HepG2 (cell line): ENCODE results near the gene ASXL1. TPM values are rescaled to one million over a fixed set of nuclear protein-coding genes. Genes with fewer than 3 reads are reported as not detected.

Experiments
- ARNT ChIP-seq: fragments of 450-650 bp; IDR thresholded peaks from 2 replicates; pipeline ENCODE4 v1.6.1; 2017
- BATF2 ChIP-seq: sonication (generic); formaldehyde crosslinking; IDR thresholded peaks from 2 replicates; pipeline ENCODE4 v1.8.0; 2022; ENCODE audit warnings: mild to moderate bottlenecking, missing genetic modification reagents, moderate library complexity
- CBX2 ChIP-seq, 2 experiments: fragments of 200-600 bp in 1 of 2; sonication (generic); formaldehyde crosslinking in 1 of 2; IDR thresholded peaks; 2 replicates each; pipeline versions ENCODE4 v1.7.0 to v1.8.1; 2018 to 2022; ENCODE audit warnings: low read depth in 2 of 2, low read length in 1 of 2, mild to moderate bottlenecking in 1 of 2, missing genetic modification reagents in 1 of 2
- GLMP ChIP-seq: sonication (generic); formaldehyde crosslinking; IDR thresholded peaks from 2 replicates; pipeline ENCODE4 v1.9.0; 2021; ENCODE audit warnings: missing genetic modification reagents, mild to moderate bottlenecking, borderline replicate concordance
- MED1 ChIP-seq: sonication (generic); formaldehyde crosslinking; IDR thresholded peaks from 2 replicates; pipeline ENCODE4 v1.4.0; 2020; ENCODE audit warnings: missing genetic modification reagents
- MED8 ChIP-seq: sonication (generic); formaldehyde crosslinking; IDR thresholded peaks from 2 replicates; pipeline ENCODE4 v1.8.1; 2023; ENCODE audit warnings: mild to moderate bottlenecking, missing genetic modification reagents; ENCODE audit not compliant: insufficient replicate concordance
- MIER3 ChIP-seq: IDR thresholded peaks from 2 replicates; pipeline ENCODE4 v1.6.1; 2016; ENCODE audit warnings: missing compliant biosample characterization, borderline replicate concordance
- MTA3 ChIP-seq: sonication (generic); formaldehyde crosslinking; IDR thresholded peaks from 2 replicates; pipeline ENCODE4 v1.4.0; 2020; ENCODE audit warnings: missing genetic modification reagents
- MXI1 ChIP-seq: IDR thresholded peaks from 3 replicates; pipeline ENCODE4 v1.6.1; 2012; ENCODE audit warnings: low read depth, low read length, inconsistent platforms, borderline replicate concordance
- NR2F6 ChIP-seq, 2 experiments: IDR thresholded peaks; 2 replicates each; pipeline ENCODE4 v1.6.1; 2016; ENCODE audit warnings: antibody characterized with exemption in 1 of 2, mild to moderate bottlenecking in 1 of 2
- PRDM4 ChIP-seq: sonication (generic); formaldehyde crosslinking; IDR thresholded peaks from 2 replicates; pipeline ENCODE4 v1.9.0; 2021; ENCODE audit warnings: missing genetic modification reagents, borderline replicate concordance
- TBX2 ChIP-seq: sonication (generic); formaldehyde crosslinking; IDR thresholded peaks from 2 replicates; pipeline ENCODE4 v1.5.0; 2020; ENCODE audit warnings: missing genetic modification reagents, mild to moderate bottlenecking, borderline replicate concordance
- ZFP37 ChIP-seq: sonication (generic); formaldehyde crosslinking; IDR thresholded peaks from 2 replicates; pipeline ENCODE4 v1.4.0; 2020; ENCODE audit warnings: missing genetic modification reagents, borderline replicate concordance
- ZNF230 ChIP-seq: sonication (generic); formaldehyde crosslinking; IDR thresholded peaks from 2 replicates; pipeline ENCODE4 v1.4.0; 2020; ENCODE audit warnings: mild to moderate bottlenecking, missing genetic modification reagents
- ZNF557 ChIP-seq: sonication (generic); formaldehyde crosslinking; IDR thresholded peaks from 2 replicates; pipeline ENCODE4 v1.4.0; 2020; ENCODE audit warnings: missing genetic modification reagents
- ZNF569 ChIP-seq: sonication (generic); formaldehyde crosslinking; IDR thresholded peaks from 2 replicates; pipeline ENCODE4 v1.5.0; 2020; ENCODE audit warnings: mild to moderate bottlenecking, missing genetic modification reagents, moderate library complexity, borderline replicate concordance
- ZNF577 ChIP-seq: sonication (generic); formaldehyde crosslinking; IDR thresholded peaks from 2 replicates; pipeline ENCODE4 v1.4.0; 2020; ENCODE audit warnings: mild to moderate bottlenecking, low read depth, missing genetic modification reagents, borderline replicate concordance
- ZNF792 ChIP-seq: IDR thresholded peaks from 2 replicates; pipeline ENCODE4 v1.6.1; 2016
- polyA plus RNA-seq, 8 experiments: library from polyadenylated mRNA; depleted of rRNA in 3 of 8; stranded (reverse) in 7 of 8; unstranded in 1 of 8; fragments of >200 nt; fragmentation: Illumina TruSeq in 4 of 8; extraction: Trizol in 4 of 8; gene quantifications; 2 replicates each; pipeline versions ENCODE4 v1.2.1 to v1.2.3, GENCODE V29; 2011 to 2016; ENCODE audit warnings: low read depth in 4 of 8, missing spikeins in 1 of 8, mixed read lengths in 1 of 8; ENCODE audit not compliant: insufficient read depth in 1 of 8
- total RNA-seq, 5 experiments: library from RNA; depleted of rRNA; stranded (reverse); fragments of >200 nt; fragmentation: Illumina TruSeq; extraction: Trizol; gene quantifications; 2 replicates each; pipeline ENCODE4 v1.2.3, GENCODE V29; 2016; ENCODE audit warnings: low read depth in 1 of 5
- TF ChIP-seq, protein P1 (sequence below): sonication (generic); formaldehyde crosslinking; IDR thresholded peaks from 2 replicates; pipeline ENCODE4 v1.4.0; 2020; ENCODE audit warnings: mild to moderate bottlenecking, missing genetic modification reagents
- TF ChIP-seq, protein P2 (sequence below): sonication (generic); formaldehyde crosslinking; IDR thresholded peaks from 2 replicates; pipeline ENCODE4 v1.4.0; 2020; ENCODE audit warnings: missing genetic modification reagents, mild to moderate bottlenecking, borderline replicate concordance
- TF ChIP-seq, protein P3 (sequence below): sonication (generic); formaldehyde crosslinking; IDR thresholded peaks from 2 replicates; pipeline ENCODE4 v1.5.1; 2020; ENCODE audit warnings: missing genetic modification reagents, mild to moderate bottlenecking, borderline replicate concordance

The ASXL1 gene
- total and polyA plus RNA-seq, 2 of the 13 experiments (the other 11 are each of a cell fraction or from before 2014, with no cell fraction given): 62.1 to 74.8 TPM

DNA sequence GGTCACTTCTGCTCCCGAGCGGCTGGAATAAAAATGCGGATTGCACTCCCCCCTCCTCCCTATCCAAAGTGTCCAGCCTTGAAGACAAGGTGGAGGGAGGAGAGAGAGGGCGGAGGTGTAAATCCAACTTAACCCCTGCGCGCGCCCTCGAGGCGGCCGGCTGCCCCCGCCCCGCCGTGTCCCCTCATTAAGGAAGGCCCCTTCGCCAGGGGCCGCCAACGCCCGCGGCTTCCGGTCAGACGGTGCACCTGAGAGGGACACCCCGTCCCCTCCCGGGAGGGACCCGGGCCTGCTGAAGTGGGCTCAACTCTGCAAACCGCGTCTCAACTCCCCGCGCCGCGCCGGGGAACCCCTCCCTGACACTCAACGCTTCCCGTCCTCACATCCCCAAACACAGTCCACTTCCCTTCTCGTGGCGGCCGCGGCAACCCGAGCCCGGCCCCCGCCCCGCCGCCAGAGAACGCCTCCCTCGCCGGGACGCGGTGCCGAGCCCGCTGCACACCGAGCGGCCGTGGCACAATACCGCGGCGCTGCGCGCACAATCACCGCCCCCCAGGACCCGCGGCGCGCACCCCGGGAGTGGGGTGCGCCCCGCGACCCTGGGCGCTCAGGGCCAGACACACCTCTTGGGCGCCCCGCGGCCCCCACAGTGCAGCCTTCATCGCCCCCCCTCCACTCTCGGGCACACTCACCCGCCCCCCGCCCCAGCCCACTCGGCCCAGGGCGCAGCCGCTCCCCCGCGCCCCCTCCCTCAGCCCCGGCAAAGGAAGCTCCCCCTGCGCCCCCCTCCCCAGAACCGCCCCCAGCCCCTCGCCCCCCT is 124.5 kb downstream of the ASXL1 start (continued):
- TF ChIP-seq NR2F6 (IDR thresholded peaks at IDR 0.05): peak; percentile 4; the same call in 1 of the 2 replicates
- TF ChIP-seq NR2F6 (CRISPR knock-in tag; IDR thresholded peaks at IDR 0.05): no peak; the same call in 1 of the 2 replicates
- TF ChIP-seq MXI1: 0 out of 3 replicates have a peak, but pooled peaks have one; percentile 38
- TF ChIP-seq ARNT: no peak
- TF ChIP-seq MED8 (CRISPR knock-in tag): no peak
- TF ChIP-seq, protein P1, sequence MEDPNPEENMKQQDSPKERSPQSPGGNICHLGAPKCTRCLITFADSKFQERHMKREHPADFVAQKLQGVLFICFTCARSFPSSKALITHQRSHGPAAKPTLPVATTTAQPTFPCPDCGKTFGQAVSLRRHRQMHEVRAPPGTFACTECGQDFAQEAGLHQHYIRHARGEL: no peak; the same call in 1 of the 2 replicates
- no peak for TF ChIP-seq ZNF557
- peak; percentile 40; the same call in 1 of the 2 replicates for TF ChIP-seq MIER3 (CRISPR knock-in tag)
- no peak for TF ChIP-seq ZNF577
- no peak for TF ChIP-seq ZNF569 (CRISPR knock-in tag)
- TF ChIP-seq MED1 (CRISPR knock-in tag): peak; percentile 64
- TF ChIP-seq ZNF230: no peak
- peak; percentile 69 for TF ChIP-seq TBX2 (CRISPR knock-in tag)
- TF ChIP-seq ZNF792 (CRISPR knock-in tag): no peak
- no peak for TF ChIP-seq GLMP (CRISPR knock-in tag)
- no peak for TF ChIP-seq ZFP37 (CRISPR knock-in tag)
- TF ChIP-seq, protein P2, sequence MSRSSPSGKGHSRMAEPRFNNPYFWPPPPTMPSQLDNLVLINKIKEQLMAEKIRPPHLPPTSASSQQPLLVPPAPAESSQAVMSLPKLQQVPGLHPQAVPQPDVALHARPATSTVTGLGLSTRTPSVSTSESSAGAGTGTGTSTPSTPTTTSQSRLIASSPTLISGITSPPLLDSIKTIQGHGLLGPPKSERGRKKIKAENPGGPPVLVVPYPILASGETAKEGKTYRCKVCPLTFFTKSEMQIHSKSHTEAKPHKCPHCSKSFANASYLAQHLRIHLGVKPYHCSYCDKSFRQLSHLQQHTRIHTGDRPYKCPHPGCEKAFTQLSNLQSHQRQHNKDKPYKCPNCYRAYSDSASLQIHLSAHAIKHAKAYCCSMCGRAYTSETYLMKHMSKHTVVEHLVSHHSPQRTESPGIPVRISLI (CRISPR knock-in tag): no peak
- TF ChIP-seq PRDM4: no peak
- TF ChIP-seq, protein P3, sequence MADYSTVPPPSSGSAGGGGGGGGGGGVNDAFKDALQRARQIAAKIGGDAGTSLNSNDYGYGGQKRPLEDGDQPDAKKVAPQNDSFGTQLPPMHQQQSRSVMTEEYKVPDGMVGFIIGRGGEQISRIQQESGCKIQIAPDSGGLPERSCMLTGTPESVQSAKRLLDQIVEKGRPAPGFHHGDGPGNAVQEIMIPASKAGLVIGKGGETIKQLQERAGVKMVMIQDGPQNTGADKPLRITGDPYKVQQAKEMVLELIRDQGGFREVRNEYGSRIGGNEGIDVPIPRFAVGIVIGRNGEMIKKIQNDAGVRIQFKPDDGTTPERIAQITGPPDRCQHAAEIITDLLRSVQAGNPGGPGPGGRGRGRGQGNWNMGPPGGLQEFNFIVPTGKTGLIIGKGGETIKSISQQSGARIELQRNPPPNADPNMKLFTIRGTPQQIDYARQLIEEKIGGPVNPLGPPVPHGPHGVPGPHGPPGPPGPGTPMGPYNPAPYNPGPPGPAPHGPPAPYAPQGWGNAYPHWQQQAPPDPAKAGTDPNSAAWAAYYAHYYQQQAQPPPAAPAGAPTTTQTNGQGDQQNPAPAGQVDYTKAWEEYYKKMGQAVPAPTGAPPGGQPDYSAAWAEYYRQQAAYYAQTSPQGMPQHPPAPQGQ: no peak
- TF ChIP-seq MTA3: no peak
- TF ChIP-seq CBX2 (IDR thresholded peaks at IDR 0.05; ENCODE audit: low read depth, low read length): no peak
- TF ChIP-seq CBX2 (CRISPR knock-in tag; IDR thresholded peaks at IDR 0.05; ENCODE audit: low read depth): no peak
- no peak for TF ChIP-seq BATF2 (CRISPR knock-in tag)
